Hepatocyte (in vitro differentiated cells): ENCODE results near the gene FRMD6.

ENCODE experiments used
- CTCF ChIP-seq: fragments of 200-600 bp; sonication (generic); IDR thresholded peaks from 2 replicates; pipeline ENCODE4 v1.5.1; 2016; ENCODE audit warnings: antibody characterized with exemption, mild to moderate bottlenecking; ENCODE audit not compliant: poor library complexity
- EZH2 ChIP-seq: fragments of 200-600 bp; sonication (generic); IDR thresholded peaks from 2 replicates; pipeline ENCODE4 v1.6.1; 2016; ENCODE audit warnings: antibody characterized with exemption, mild to moderate bottlenecking, borderline replicate concordance

GRCh38 chr14:51619561-51619960 lies 32.1 kb upstream of the FRMD6 start:
- TF ChIP-seq CTCF (no peak), EZH2 (no peak)
